Right ventricle myocardium inferior (tissue), 1 donor: ENCODE measurements around the gene THAP3. TPM values are rescaled to one million over a fixed set of nuclear protein-coding genes. Genes with fewer than 3 reads are reported as not detected.
"Not testable (repeated sequence)": the region's sequence is repeated elsewhere in the genome, so short reads cannot be mapped to it uniquely, and the experiment has no call there.

ENCODE experiments used
- ATAC-seq: fragments of 200-7000 bp; cut with Tn5 transposase; one replicate; pipeline ENCODE4 v1.9.1; 2020; ENCODE audit warnings: mild to moderate bottlenecking, moderate library complexity
- DNase-seq: peaks from one replicate; pipeline ENCODE4 v3.0.0; 2021; ENCODE audit errors: missing footprints
- intact Hi-C: fragments of 100-400 bp; cut with DNase I; formaldehyde crosslinking; loops from one replicate; pipeline ENCODE4 v1.11.0; 2022
- total RNA-seq: library from RNA; stranded (reverse); fragmentation: NEBNext Ultra II Directional; extraction: Animal tissue kit (Norgen Biotek cat#: 25700); gene quantifications from one replicate; pipeline ENCODE4 v1.2.1, GENCODE V29; 2021
- donor health status: DM: no; HTN: yes; CAD: no; lungs with severe emphysema.

Gene THAP3
- total RNA-seq, 1 donor from 2014 or later: 12.5 TPM

GRCh38 chr1:6588128-6588892 is 36.4 kb upstream of the THAP3 start:
- intact Hi-C loops: no loop called here
- ATAC-seq (no peak), DNase-seq (no peak)

GRCh38 chr1:6588893-6589520 is 35.7 kb upstream of the THAP3 start:
- intact Hi-C loops: no loop called here
- ATAC-seq (no peak), DNase-seq (no peak)

- DNase-seq: no peak
- intact Hi-C loops: no loop called here
- no peak for ATAC-seq
These were observed 34.6 kb upstream of the THAP3 start for GRCh38 chr1:6590046-6590445.

- ATAC-seq (peak; percentile 12), DNase-seq (peak; percentile 73)
- intact Hi-C loops: no loop called here
These were observed 33.4 kb upstream of the THAP3 start for GRCh38 chr1:6591222-6591621.

- DNase-seq (no peak), ATAC-seq (no peak)
- intact Hi-C loops: no loop called here
These were observed 33.0 kb upstream of the THAP3 start for GRCh38 chr1:6591644-6592043.

GRCh38 chr1:6592441-6592840 is 32.2 kb upstream of the THAP3 start:
- DNase-seq: peak; percentile 71
- ATAC-seq: peak; percentile 9
- intact Hi-C loops: no loop called here

- no peak for ATAC-seq
- intact Hi-C loops: no loop called here
- DNase-seq: no peak
These were observed 31.6 kb upstream of the THAP3 start for GRCh38 chr1:6592865-6593593.

GRCh38 chr1:6593810-6594209 is 30.9 kb upstream of the THAP3 start:
- no peak for DNase-seq
- ATAC-seq: no peak
- intact Hi-C loops: no loop called here

GRCh38 chr1:6594977-6595740 is 29.5 kb upstream of the THAP3 start:
- ATAC-seq (no peak), DNase-seq (no peak)
- intact Hi-C loops: no loop called here

- no peak for ATAC-seq
- intact Hi-C loops: no loop called here
- no peak for DNase-seq
These were observed 28.3 kb upstream of the THAP3 start for GRCh38 chr1:6596351-6596750.

GRCh38 chr1:6596886-6597776 is 27.5 kb upstream of the THAP3 start:
- ATAC-seq (no peak), DNase-seq (peak; percentile 61)
- intact Hi-C loops: no loop called here

GRCh38 chr1:6597777-6598131 is 26.9 kb upstream of the THAP3 start:
- intact Hi-C loops: no loop called here
- no peak for ATAC-seq

GRCh38 chr1:6599141-6599975 is 25.3 kb upstream of the THAP3 start:
- ATAC-seq: no peak
- peak; percentile 82 for DNase-seq

More at GRCh38 chr1:6597777-6598131, 26.9 kb upstream of the THAP3 start:
- DNase-seq: peak; percentile 45

GRCh38 chr1:6599991-6600390 is 24.7 kb upstream of the THAP3 start:
- not testable (repeated sequence) for DNase-seq, ATAC-seq
- intact Hi-C loops: loop anchor here (2.0 kb wide), 1 partner anchor 19 kb away; no protein-coding TSS in a partner anchor

More at GRCh38 chr1:6599141-6599975, 25.3 kb upstream of the THAP3 start:
- intact Hi-C loops: no loop called here

GRCh38 chr1:6600410-6601048 is 24.1 kb upstream of the THAP3 start:
- intact Hi-C loops: loop anchor here (1.0 to 2.0 kb wide), 2 partner anchors 20 to 46 kb away; partner anchors contain the start of gene NOL9
- no peak for ATAC-seq

GRCh38 chr1:6601049-6601922 is 23.4 kb upstream of the THAP3 start:
- peak; percentile 40 for ATAC-seq
- DNase-seq: peak; percentile 83
- intact Hi-C loops: loop anchor here (1.0 to 2.0 kb wide), 2 partner anchors 20 to 47 kb away; partner anchors contain the start of gene NOL9

More at GRCh38 chr1:6600410-6601048, 24.1 kb upstream of the THAP3 start:
- no peak for DNase-seq
